Spleen (tissue), 11 donors: ENCODE measurements around the gene IFFO2. TPM values are rescaled to one million over a fixed set of nuclear protein-coding genes. Genes with fewer than 3 reads are reported as not detected.
A peak's percentile ranks its signal among the peaks of the same experiment; 100 is the strongest.

ENCODE experiments used
- DNase-seq: peaks from one replicate; pipeline ENCODE4 v3.0.0-alpha.2; 2020
- H3K27ac ChIP-seq, 8 donors: fragments of 200-600 bp; sonication (generic) in 7 of 8; 1 replicate in 4 of 8; 2 replicates in 4 of 8; pipeline versions ENCODE4 v1.5.0 to v1.8.0; 2016 to 2021; ENCODE audit warnings: inconsistent platforms in 4 of 8, mild to moderate bottlenecking in 4 of 8, moderate library complexity in 1 of 8
- H3K27me3 ChIP-seq, 7 donors: fragments of 200-600 bp; sonication (generic) in 6 of 7; replicated peaks in 1 of 7; 1 replicate in 4 of 7; 2 replicates in 3 of 7; pipeline versions ENCODE4 v1.5.0 to v1.8.0; 2016 to 2021; ENCODE audit warnings: inconsistent platforms in 3 of 7, mild to moderate bottlenecking in 1 of 7
- H3K36me3 ChIP-seq, 6 donors: fragments of 200-600 bp; sonication (generic) in 5 of 6; 1 replicate in 4 of 6; 2 replicates in 2 of 6; pipeline versions ENCODE4 v1.5.0 to v1.8.0; 2016 to 2021; ENCODE audit warnings: inconsistent platforms in 2 of 6
- H3K4me1 ChIP-seq, 6 donors: fragments of 200-600 bp; sonication (generic) in 5 of 6; 1 replicate in 3 of 6; 2 replicates in 3 of 6; pipeline versions ENCODE4 v1.5.0 to v1.8.0; 2016 to 2021; ENCODE audit warnings: inconsistent platforms in 3 of 6
- H3K4me3 ChIP-seq, 8 donors: fragments of 200-600 bp; sonication (generic) in 7 of 8; 1 replicate in 4 of 8; 2 replicates in 4 of 8; pipeline versions ENCODE4 v1.5.0 to v1.8.0; 2016 to 2021; ENCODE audit warnings: inconsistent platforms in 4 of 8, mild to moderate bottlenecking in 4 of 8, moderate library complexity in 2 of 8
- H3K9me3 ChIP-seq, 8 donors: fragments of 200-600 bp; sonication (generic) in 7 of 8; 1 replicate in 4 of 8; 2 replicates in 4 of 8; pipeline versions ENCODE4 v1.5.0 to v1.8.0; 2016 to 2021; ENCODE audit warnings: inconsistent platforms in 4 of 8
- CTCF ChIP-seq, 11 experiments: fragments of 200-600 bp in 7 of 11; fragments of 450-650 bp in 4 of 11; sonication (generic) in 4 of 11; IDR thresholded peaks in 8 of 11; conservative IDR thresholded peaks in 3 of 11; 1 replicate in 7 of 11; 2 replicates in 4 of 11; pipeline versions ENCODE4 v1.4.0 to v1.8.0; 2016 to 2021; ENCODE audit warnings: antibody characterized with exemption in 11 of 11, inconsistent platforms in 4 of 11, mild to moderate bottlenecking in 1 of 11
- POLR2A ChIP-seq, 3 donors: fragments of 450-650 bp; IDR thresholded peaks; one replicate each; pipeline ENCODE4 v1.5.1; 2017; ENCODE audit warnings: antibody characterized with exemption in 3 of 3, mild to moderate bottlenecking in 1 of 3
- POLR2AphosphoS5 ChIP-seq, 3 donors: sonication (generic); formaldehyde crosslinking; IDR thresholded peaks; one replicate each; pipeline ENCODE4 v1.5.1; 2017; ENCODE audit warnings: antibody characterized with exemption in 3 of 3
- WGBS, 5 donors: extraction: QIAGEN DNeasy Blood & Tissue Kit in 3 of 5; methylation state at CpG; one replicate each; pipeline versions ENCODE4 v1.1.5 to v1.1.7; 2013 to 2018; 5-methylcytosine and 5-hydroxymethylcytosine counted together
- intact Hi-C: fragments of 100-400 bp; cut with DNase I; formaldehyde crosslinking; loops from one replicate; pipeline ENCODE4 v1.15.0; 2023; ENCODE audit warnings: low total_unique reads
- polyA plus RNA-seq, 3 donors: library from polyadenylated mRNA; stranded (reverse); fragments of 200-250 nt; gene quantifications; one replicate each; pipeline ENCODE4 v1.2.1, GENCODE V29; 2013
- total RNA-seq, 7 donors: library from RNA; depleted of rRNA in 3 of 7; stranded (reverse); fragments of >200 nt in 3 of 7; fragmentation: NEBNext Ultra II Directional in 4 of 7; extraction: Animal tissue kit (Norgen Biotek cat#: 25700) in 4 of 7; gene quantifications; one replicate each; pipeline versions ENCODE4 v1.1.0 to v1.2.1, GENCODE V29; 2016 to 2021
- donor health status: healthy with polysubstance abuse.
- donor health status: DM: no; HTN: no; CAD: no; lungs with moderate emphysema.
- donor health status: DM: no; HTN: no; CAD: no.
- donor health status: Bipolar disorder and iron deficiency.
- donor health status: healthy.
- donor health status: DM: no; HTN: no; CAD: no.
- donor health status: DM: yes; HTN: yes; CAD: no.

IFFO2 gene
- total and polyA plus RNA-seq, 10 donors, result 2.7 to 19.7 (median 14.8) TPM

- 79 to 91% (median 85%) methylated on average over 7 of the region's 7 CpGs for WGBS, 5 donors
- intact Hi-C loops, result loop anchor here (5.0 kb wide), 1 partner anchor 61 kb away; no protein-coding TSS in a partner anchor
- DNase-seq, result peak; percentile 16
- H3K4me3 ChIP-seq, result no peak overlapping the region
- no peaks in the 10 kb centered on the region for H3K9me3 ChIP-seq
- no peaks in the 10 kb centered on the region for H3K36me3 ChIP-seq
- H3K4me1 ChIP-seq, result peaks cover 0 to 28% (median 16%) of the 10 kb centered on the region in 6 donors
- H3K27ac ChIP-seq, result no peak overlapping the region
- TF ChIP-seq POLR2AphosphoS5 (IDR thresholded peaks at IDR 0.05), result no peak
- no peak for TF ChIP-seq CTCF (IDR thresholded peaks at IDR 0.05 in 8 of 11, conservative IDR thresholded peaks at IDR 0.05 in 3 of 11)
- no peak for TF ChIP-seq POLR2A (IDR thresholded peaks at IDR 0.05)
- peaks cover 0 to 8% (median 0%) of the 10 kb centered on the region in 7 donors for H3K27me3 ChIP-seq
Measured at GRCh38 chr1:18973446-18973955, 17.0 kb upstream of the IFFO2 start.

GRCh38 chr1:18972991-18973390 lies 16.5 kb upstream of the IFFO2 start:
- H3K9me3 ChIP-seq, result no peaks in the 10 kb centered on the region
- peaks cover 0 to 4% (median 0%) of the 10 kb centered on the region in 7 donors for H3K27me3 ChIP-seq
- peak; percentile 27 for DNase-seq
- 34 to 48% (median 40%) methylated on average over 7 of the region's 7 CpGs for WGBS, 5 donors
- no peak for TF ChIP-seq POLR2AphosphoS5 (IDR thresholded peaks at IDR 0.05)
- no peak for TF ChIP-seq CTCF (IDR thresholded peaks at IDR 0.05 in 8 of 11, conservative IDR thresholded peaks at IDR 0.05 in 3 of 11)
- TF ChIP-seq POLR2A (IDR thresholded peaks at IDR 0.05), result no peak
- intact Hi-C loops, result loop anchor here (5.0 kb wide), 1 partner anchor 61 kb away; no protein-coding TSS in a partner anchor
- no peak overlapping the region for H3K4me3 ChIP-seq
- H3K36me3 ChIP-seq, result no peaks in the 10 kb centered on the region
- H3K4me1 ChIP-seq, result peaks cover 0 to 28% (median 16%) of the 10 kb centered on the region in 6 donors
- no peak overlapping the region for H3K27ac ChIP-seq

- no peak for DNase-seq
- no peaks in the 10 kb centered on the region for H3K36me3 ChIP-seq
- TF ChIP-seq POLR2A (IDR thresholded peaks at IDR 0.05), result no peak
- peak; percentile 30 to 58 (median 47) for TF ChIP-seq CTCF (IDR thresholded peaks at IDR 0.05 in 8 of 11, conservative IDR thresholded peaks at IDR 0.05 in 3 of 11)
- TF ChIP-seq POLR2AphosphoS5 (IDR thresholded peaks at IDR 0.05), result no peak
- no peak overlapping the region for H3K27ac ChIP-seq
- H3K4me1 ChIP-seq, result peaks cover 0 to 28% (median 16%) of the 10 kb centered on the region in 6 donors
- H3K4me3 ChIP-seq, result no peak overlapping the region
- WGBS, 5 donors, result 8 to 29% (median 8%) methylated on average over 2 of the region's 2 CpGs
- peaks cover 0 to 4% (median 0%) of the 10 kb centered on the region in 7 donors for H3K27me3 ChIP-seq
- no peaks in the 10 kb centered on the region for H3K9me3 ChIP-seq
- intact Hi-C loops, result loop anchor here (5.0 kb wide), 1 partner anchor 60 kb away; no protein-coding TSS in a partner anchor
Measured at GRCh38 chr1:18972531-18972930, 16.1 kb upstream of the IFFO2 start.

- Histone ChIP-seq H3K4me1 (peaks cover 0 to 28% (median 16%) of the 10 kb centered on the region in 6 donors), H3K9me3 (no peaks in the 10 kb centered on the region), H3K27me3 (peaks cover 0 to 4% (median 0%) of the 10 kb centered on the region in 7 donors), H3K36me3 (no peaks in the 10 kb centered on the region), H3K27ac (no peak overlapping the region), H3K4me3 (no peak overlapping the region)
- 75 to 87% (median 81%) methylated on average over 4 of the region's 4 CpGs for WGBS, 5 donors
- TF ChIP-seq POLR2AphosphoS5 (IDR thresholded peaks at IDR 0.05) (no peak), POLR2A (IDR thresholded peaks at IDR 0.05) (no peak), CTCF (IDR thresholded peaks at IDR 0.05 in 8 of 11, conservative IDR thresholded peaks at IDR 0.05 in 3 of 11) (no peak)
- peak; percentile 32 for DNase-seq
- intact Hi-C loops, result loop anchor here (5.0 kb wide), 1 partner anchor 58 kb away; no protein-coding TSS in a partner anchor
Measured at GRCh38 chr1:18970762-18971161, 14.3 kb upstream of the IFFO2 start.
